CD14-positive monocyte (primary cell): ENCODE results near the gene SYNGR4. TPM values are rescaled to one million over a fixed set of nuclear protein-coding genes. Genes with fewer than 3 reads are reported as not detected.

Experiments
- DNase-seq, 3 donors: peaks; one replicate each; pipeline ENCODE4 v3.0.0-alpha.2; 2011 to 2022
- H2AFZ ChIP-seq: 2 replicates; pipeline ENCODE4 v1.6.0; 2012; ENCODE audit warnings: mild to moderate bottlenecking, low read depth, low read length, inconsistent platforms; ENCODE audit not compliant: insufficient read depth, poor library complexity, severe bottlenecking
- H3K27ac ChIP-seq, 2 donors: 1 replicate in 1 of 2; 2 replicates in 1 of 2; pipeline ENCODE4 v1.5.1; 2012 to 2013; ENCODE audit warnings: low read length in 2 of 2, control low read depth in 1 of 2, inconsistent platforms in 1 of 2, low read depth in 1 of 2, mild to moderate bottlenecking in 1 of 2
- H3K27me3 ChIP-seq, 2 donors: one replicate each; pipeline versions ENCODE4 v1.6.0 to v1.6.1; 2011 to 2013; ENCODE audit warnings: low read length in 2 of 2; ENCODE audit not compliant: control insufficient read depth in 2 of 2, insufficient read depth in 2 of 2
- H3K36me3 ChIP-seq, 2 donors: replicated peaks in 1 of 2; 1 replicate in 1 of 2; 2 replicates in 1 of 2; pipeline versions ENCODE4 v1.5.1 to v1.6.1; 2012 to 2013; ENCODE audit warnings: low read length in 2 of 2, control low read depth in 1 of 2, inconsistent platforms in 1 of 2, mild to moderate bottlenecking in 1 of 2; ENCODE audit not compliant: insufficient read depth in 2 of 2, control insufficient read depth in 1 of 2
- H3K4me1 ChIP-seq, 2 donors: 1 replicate in 1 of 2; 2 replicates in 1 of 2; pipeline versions ENCODE4 v1.5.1 to v1.6.1; 2012 to 2013; ENCODE audit warnings: low read length in 2 of 2, control low read depth in 1 of 2, inconsistent platforms in 1 of 2, mild to moderate bottlenecking in 1 of 2, moderate library complexity in 1 of 2; ENCODE audit not compliant: insufficient read depth in 2 of 2, control insufficient read depth in 1 of 2
- H3K4me2 ChIP-seq: replicated peaks from 2 replicates; pipeline ENCODE3; 2012; ENCODE audit warnings: low read length, moderate library complexity, mild to moderate bottlenecking; ENCODE audit not compliant: poor library complexity, severe bottlenecking; ENCODE audit errors: extremely low read depth
- H3K4me3 ChIP-seq, 3 experiments: fragments of 200-600 bp in 1 of 3; sonication (generic) in 1 of 3; replicated peaks in 1 of 3; 1 replicate in 2 of 3; 2 replicates in 1 of 3; pipeline ENCODE4 v1.5.1; 2011 to 2013; ENCODE audit warnings: low read length in 3 of 3, mild to moderate bottlenecking in 3 of 3, control low read depth in 2 of 3, low read depth in 2 of 3, inconsistent platforms in 1 of 3, moderate library complexity in 1 of 3
- H3K79me2 ChIP-seq: 2 replicates; pipeline ENCODE4 v1.6.0; 2012; ENCODE audit warnings: mild to moderate bottlenecking, control low read depth, inconsistent platforms, low read length, moderate library complexity; ENCODE audit not compliant: insufficient read depth
- H3K9ac ChIP-seq: 2 replicates; pipeline ENCODE4 v1.6.0; 2017; ENCODE audit warnings: low read length, mild to moderate bottlenecking; ENCODE audit not compliant: insufficient read depth, poor library complexity, severe bottlenecking
- H3K9me3 ChIP-seq, 2 donors: replicated peaks in 1 of 2; 1 replicate in 1 of 2; 2 replicates in 1 of 2; pipeline versions ENCODE4 v1.5.1 to v1.6.1; 2012 to 2013; ENCODE audit warnings: low read length in 2 of 2, control low read depth in 1 of 2; ENCODE audit not compliant: control insufficient read depth in 1 of 2, insufficient read depth in 1 of 2
- H4K20me1 ChIP-seq: 2 replicates; pipeline ENCODE4 v1.6.0; 2012; ENCODE audit warnings: mild to moderate bottlenecking, low read length, control low read depth, moderate library complexity; ENCODE audit not compliant: insufficient read depth
- H3K27ac Mint-ChIP-seq, 7 donors: one replicate each; pipeline ENCODE4 v1.8.0; 2020; ENCODE audit warnings: mild to moderate bottlenecking in 7 of 7, mixed read lengths in 7 of 7, moderate library complexity in 6 of 7, inconsistent platforms in 2 of 7
- H3K27me3 Mint-ChIP-seq, 3 donors: one replicate each; pipeline ENCODE4 v1.8.0; 2021 to 2022; ENCODE audit warnings: low read depth in 3 of 3, mild to moderate bottlenecking in 3 of 3, mixed read lengths in 3 of 3, moderate library complexity in 3 of 3, inconsistent platforms in 1 of 3
- H3K36me3 Mint-ChIP-seq, 2 donors: one replicate each; pipeline ENCODE4 v1.8.0; 2020; ENCODE audit warnings: mixed read lengths in 2 of 2, inconsistent platforms in 1 of 2, mild to moderate bottlenecking in 1 of 2
- H3K4me1 Mint-ChIP-seq: one replicate; pipeline ENCODE4 v1.8.0; 2020; ENCODE audit warnings: mild to moderate bottlenecking, mixed read lengths
- H3K4me3 Mint-ChIP-seq, 2 donors: one replicate each; pipeline ENCODE4 v1.8.0; 2020; ENCODE audit warnings: mild to moderate bottlenecking in 2 of 2, mixed read lengths in 2 of 2, moderate library complexity in 1 of 2
- H3K9me3 Mint-ChIP-seq, 7 donors: one replicate each; pipeline ENCODE4 v1.8.0; 2020 to 2022; ENCODE audit warnings: mixed read lengths in 7 of 7, mild to moderate bottlenecking in 6 of 7, moderate library complexity in 6 of 7, inconsistent platforms in 2 of 7
- CTCF ChIP-seq: fragments of 200-600 bp; IDR thresholded peaks from one replicate; pipeline ENCODE4 v1.8.0; 2022; ENCODE audit warnings: antibody characterized with exemption, mild to moderate bottlenecking
- WGBS: methylation state at CpG from one replicate; pipeline ENCODE4 v1.1.5; 2013; ENCODE audit warnings: missing lambda C conversion rate; ENCODE audit not compliant: insufficient coverage; 5-methylcytosine and 5-hydroxymethylcytosine counted together
- intact Hi-C, 2 donors: fragments of 100-400 bp; cut with micrococcal nuclease; formaldehyde crosslinking; loops; one replicate each; pipeline versions ENCODE4 v1.15.0 to v1.15.1; 2023
- polyA plus RNA-seq, 3 donors: library from polyadenylated mRNA; depleted of rRNA in 1 of 3; unstranded in 2 of 3; stranded (reverse) in 1 of 3; fragments of 300-500 nt in 2 of 3; fragments of >200 nt in 1 of 3; fragmentation: Illumina TruSeq in 2 of 3; gene quantifications; 1 replicate in 2 of 3; 2 replicates in 1 of 3; pipeline ENCODE4 v1.2.3, GENCODE V29; 2012 to 2021

Gene SYNGR4
- polyA plus RNA-seq, 3 donors: not detected

GRCh38 chr19:48424694-48425219 lies 60.6 kb downstream of the SYNGR4 start:
- H3K27me3 ChIP-seq: no peaks in the 10 kb centered on the region
- peaks cover 0 to 3% (median 2%) of the 10 kb centered on the region in 3 donors for H3K27me3 Mint-ChIP-seq
- peak overlapping the region; percentile 59 to 88 for H3K4me3 Mint-ChIP-seq
- peak; percentile 46 to 86 (median 68) for DNase-seq
- peaks cover 13% of the 10 kb centered on the region in 2 donors for H3K4me1 ChIP-seq
- intact Hi-C loops: no loop called here
- peaks cover 13% of the 10 kb centered on the region for H3K4me1 Mint-ChIP-seq
- H4K20me1 ChIP-seq: no peaks in the 10 kb centered on the region
- WGBS: 2% methylated on average over 7 of the region's 8 CpGs
- peak overlapping the region; percentile 29 for H3K9ac ChIP-seq
- H3K9me3 ChIP-seq: no peaks in the 10 kb centered on the region
- H3K27ac ChIP-seq: peak overlapping the region; percentile 52 to 75
- H2AFZ ChIP-seq: peak overlapping the region; percentile 59
- H3K36me3 ChIP-seq: no peaks in the 10 kb centered on the region
- peak overlapping the region; percentile 72 for H3K4me2 ChIP-seq
- peak overlapping the region; percentile 74 to 96 (median 88) for H3K27ac Mint-ChIP-seq
- peaks cover 0 to 1% (median 0%) of the 10 kb centered on the region in 7 donors for H3K9me3 Mint-ChIP-seq
- H3K79me2 ChIP-seq: no peaks in the 10 kb centered on the region
- peak overlapping the region; percentile 23 to 70 (median 31) for H3K4me3 ChIP-seq
- peaks cover 0 to under 1% of the 10 kb centered on the region in 2 donors for H3K36me3 Mint-ChIP-seq
- no peak for TF ChIP-seq CTCF

Other genes starting within 250 kb of the SYNGR4 start
- gene LIG1, start 194.0 kb upstream of the SYNGR4 start, polyA plus RNA-seq: 10 to 100 TPM in 1 of 3 donors, 1 to 10 TPM in 2; 2.5 to 11.3 (median 3.6) TPM
- gene ZSWIM9, start 193.7 kb upstream of the SYNGR4 start, polyA plus RNA-seq: 1 to 10 TPM in 1 of 3 donors, under 1 TPM in 2; 0.28 to 2.5 (median 0.97) TPM
- 100 to 1,000 TPM in 1 of 3 donors, 10 to 100 TPM in 2; 76.4 to 122 (median 90.9) TPM for gene CARD8, start 108.5 kb upstream of the SYNGR4 start, polyA plus RNA-seq
- not detected for gene ZNF114, start 94.3 kb upstream of the SYNGR4 start, polyA plus RNA-seq
- 1,000 to 10,000 TPM in 1 of 3 donors, 100 to 1,000 TPM in 2; 802 to 1,036 (median 996) TPM for gene EMP3, start 38.8 kb upstream of the SYNGR4 start, polyA plus RNA-seq
- 10 to 100 TPM in 1 of 3 donors, 1 to 10 TPM in 2; 1.7 to 11.9 (median 2.1) TPM for gene TMEM143, start 427 bp upstream of the SYNGR4 start, polyA plus RNA-seq
- gene KDELR1, start 27.2 kb downstream of the SYNGR4 start, polyA plus RNA-seq: 10 to 100 TPM; 42.0 to 72.0 (median 51.3) TPM
- gene GRIN2D, start 29.3 kb downstream of the SYNGR4 start, polyA plus RNA-seq: under 1 TPM in 2 of 3 donors, not detected in 1; 0.13 to 0.29 TPM
- gene GRWD1, start 81.6 kb downstream of the SYNGR4 start, polyA plus RNA-seq: 10 to 100 TPM in 1 of 3 donors, 1 to 10 TPM in 2; 3.7 to 13.9 (median 10.0) TPM
- gene KCNJ14, start 91.2 kb downstream of the SYNGR4 start, polyA plus RNA-seq: under 1 TPM in 2 of 3 donors, not detected in 1; 0.09 to 0.56 TPM
- gene CYTH2, start 105.0 kb downstream of the SYNGR4 start, polyA plus RNA-seq: 10 to 100 TPM; 21.3 to 48.2 (median 21.7) TPM
- under 1 TPM in 1 of 3 donors, not detected in 2; 0.08 TPM for gene LMTK3, start 147.5 kb downstream of the SYNGR4 start, polyA plus RNA-seq
- under 1 TPM in 2 of 3 donors, not detected in 1; 0.09 to 0.40 TPM for gene SULT2B1, start 187.8 kb downstream of the SYNGR4 start, polyA plus RNA-seq
- not detected for gene SPACA4, start 242.4 kb downstream of the SYNGR4 start, polyA plus RNA-seq